HG02938 (cell line): Measurements from ENCODE around the gene MAP4K4.
"Not testable (repeated sequence)": the region's sequence is repeated elsewhere in the genome, so short reads cannot be mapped to it uniquely, and the experiment has no call there.

ENCODE experiments used
- ATAC-seq: cut with Tn5 transposase; IDR thresholded peaks from one replicate; pipeline ENCODE4 v1.9.1; 2021; ENCODE audit warnings: mild to moderate bottlenecking, moderate library complexity; ENCODE audit not compliant: unreplicated experiment

The MAP4K4 gene

GRCh38 chr2:101763496-101764333 lies 66.2 kb downstream of the MAP4K4 start:
- ATAC-seq, result no peak

- no peak for ATAC-seq
These were observed 68.8 kb downstream of the MAP4K4 start for GRCh38 chr2:101766337-101766736.

- no peak for ATAC-seq
These were observed 69.6 kb downstream of the MAP4K4 start for GRCh38 chr2:101766871-101767739.

GRCh38 chr2:101768556-101769220 lies 71.2 kb downstream of the MAP4K4 start:
- ATAC-seq, result no peak

- ATAC-seq, result not testable (repeated sequence)
These were observed 72.2 kb downstream of the MAP4K4 start for GRCh38 chr2:101769726-101770125.

- ATAC-seq, result no peak
These were observed 73.2 kb downstream of the MAP4K4 start for GRCh38 chr2:101770726-101771125.

- no peak for ATAC-seq
These were observed 73.9 kb downstream of the MAP4K4 start for GRCh38 chr2:101771227-101771902.

- ATAC-seq, result no peak
These were observed 74.4 kb downstream of the MAP4K4 start for GRCh38 chr2:101771910-101772321.

GRCh38 chr2:101773137-101773536 lies 75.6 kb downstream of the MAP4K4 start:
- no peak for ATAC-seq

GRCh38 chr2:101773961-101774360 lies 76.5 kb downstream of the MAP4K4 start:
- ATAC-seq, result not testable (repeated sequence)

GRCh38 chr2:101775092-101775491 lies 77.6 kb downstream of the MAP4K4 start:
- ATAC-seq, result no peak

- no peak for ATAC-seq
These were observed 78.1 kb downstream of the MAP4K4 start for GRCh38 chr2:101775636-101776035.

GRCh38 chr2:101776172-101777043 lies 78.9 kb downstream of the MAP4K4 start:
- ATAC-seq, result no peak

GRCh38 chr2:101777337-101777736 lies 79.8 kb downstream of the MAP4K4 start:
- ATAC-seq, result no peak

- ATAC-seq, result no peak
These were observed 80.6 kb downstream of the MAP4K4 start for GRCh38 chr2:101778102-101778501.

GRCh38 chr2:101779190-101779589 lies 81.7 kb downstream of the MAP4K4 start:
- ATAC-seq, result no peak

GRCh38 chr2:101779656-101780055 lies 82.1 kb downstream of the MAP4K4 start:
- peak; percentile 49 for ATAC-seq

- no peak for ATAC-seq
These were observed 83.8 kb downstream of the MAP4K4 start for GRCh38 chr2:101781326-101781725.

- ATAC-seq, result no peak
These were observed 84.4 kb downstream of the MAP4K4 start for GRCh38 chr2:101781791-101782426.
